Fibroblast of skin of scalp (primary cell): Measurements from ENCODE around the gene ATP5PO.
"Not testable (repeated sequence)": the region's sequence is repeated elsewhere in the genome, so short reads cannot be mapped to it uniquely, and the experiment has no call there.

Experiments
- DNase-seq: peaks from one replicate; pipeline ENCODE4 v3.0.0-alpha.2; 2013

ATP5PO gene

GRCh38 chr21:33940881-33941245 lies 25.3 kb upstream of the ATP5PO start:
- peak; percentile 56 for DNase-seq

- peak; percentile 92 for DNase-seq
These were observed 24.7 kb upstream of the ATP5PO start for GRCh38 chr21:33940164-33940880.

GRCh38 chr21:33939226-33939625 lies 23.6 kb upstream of the ATP5PO start:
- DNase-seq = no peak

GRCh38 chr21:33938381-33938780 lies 22.8 kb upstream of the ATP5PO start:
- DNase-seq = no peak

- no peak for DNase-seq
These were observed 22.3 kb upstream of the ATP5PO start for GRCh38 chr21:33937931-33938339.

GRCh38 chr21:33937146-33937545 lies 21.5 kb upstream of the ATP5PO start:
- no peak for DNase-seq

- no peak for DNase-seq
These were observed 20.9 kb upstream of the ATP5PO start for GRCh38 chr21:33936301-33937038.

GRCh38 chr21:33932731-33933130 lies 17.1 kb upstream of the ATP5PO start:
- DNase-seq = no peak

- DNase-seq = peak; percentile 31
These were observed 16.3 kb upstream of the ATP5PO start for GRCh38 chr21:33931799-33932390.

GRCh38 chr21:33931052-33931798 lies 15.6 kb upstream of the ATP5PO start:
- not testable (repeated sequence) for DNase-seq

- not testable (repeated sequence) for DNase-seq
These were observed 10.6 kb upstream of the ATP5PO start for GRCh38 chr21:33926248-33926647.

- DNase-seq = no peak
These were observed 9.1 kb upstream of the ATP5PO start for GRCh38 chr21:33924766-33925100.

- DNase-seq = peak; percentile 75
These were observed 8.6 kb upstream of the ATP5PO start for GRCh38 chr21:33924079-33924765.

- no peak for DNase-seq
These were observed 1.8 kb upstream of the ATP5PO start for GRCh38 chr21:33917421-33917820.

GRCh38 chr21:33916200-33916567 lies 580 bp upstream of the ATP5PO start:
- DNase-seq = no peak

GRCh38 chr21:33914188-33914587 lies 1.4 kb downstream of the ATP5PO start:
- no peak for DNase-seq

- no peak for DNase-seq
These were observed 5.8 kb downstream of the ATP5PO start for GRCh38 chr21:33909756-33910155.

GRCh38 chr21:33908760-33909159 lies 6.8 kb downstream of the ATP5PO start:
- no peak for DNase-seq

- DNase-seq = no peak
These were observed 11.6 kb downstream of the ATP5PO start for GRCh38 chr21:33904041-33904440.

- DNase-seq = no peak
These were observed 13.3 kb downstream of the ATP5PO start for GRCh38 chr21:33902349-33902748.

- DNase-seq = peak; percentile 80
These were observed 14.0 kb downstream of the ATP5PO start for GRCh38 chr21:33901412-33902288.

- peak; percentile 35 for DNase-seq
These were observed 16.4 kb downstream of the ATP5PO start for GRCh38 chr21:33899199-33899598.
